ENCODE measurements around the gene PDGFC. TPM values are rescaled to one million over a fixed set of nuclear protein-coding genes. Genes with fewer than 3 reads are reported as not detected.
A peak's percentile ranks its signal among the peaks of the same experiment; 100 is the strongest.

PDGFC gene
- total and polyA plus RNA-seq, 12 donors: 2.1 to 18.2 (median 14.8) TPM

DNA sequence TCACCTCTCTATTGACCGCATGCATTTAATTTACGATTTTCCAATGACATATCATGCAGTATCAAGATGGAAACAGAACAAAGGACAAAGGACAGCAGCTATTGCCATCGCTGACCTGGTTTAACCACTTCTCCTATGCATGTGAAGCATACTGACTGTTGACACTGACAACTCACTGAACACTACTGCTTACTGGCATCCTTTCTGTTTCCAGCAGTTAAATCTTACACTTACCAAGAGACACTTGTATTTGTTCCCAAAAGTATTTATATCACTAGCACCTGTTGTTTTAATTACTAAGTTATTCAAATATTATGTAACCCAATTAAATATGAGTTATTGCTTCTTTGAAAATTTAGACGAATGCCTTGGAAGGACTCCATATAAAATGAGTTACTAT is 176.7 kb downstream of the PDGFC start:
- TF ChIP-seq CTCF (IDR thresholded peaks at IDR 0.05): no peak
- H3K27me3 ChIP-seq: no peaks in the 10 kb centered on the region
- no peaks in the 10 kb centered on the region for H3K9me3 ChIP-seq
- 59 to 66% methylated on average over 4 of the region's 4 CpGs for WGBS, 2 donors
- no peak overlapping the region for H3K27ac ChIP-seq
- no peak for DNase-seq
- intact Hi-C loops (cut with DNase I): no loop called here
- no peak overlapping the region for H3K4me3 ChIP-seq
- no peaks in the 10 kb centered on the region for H3K36me3 ChIP-seq
- H3K4me1 ChIP-seq: peaks cover 0 to 25% (median 4%) of the 10 kb centered on the region in 9 donors
- ATAC-seq: peak in 3 of 8 donors; percentile 37 to 81 (median 64)

DNA sequence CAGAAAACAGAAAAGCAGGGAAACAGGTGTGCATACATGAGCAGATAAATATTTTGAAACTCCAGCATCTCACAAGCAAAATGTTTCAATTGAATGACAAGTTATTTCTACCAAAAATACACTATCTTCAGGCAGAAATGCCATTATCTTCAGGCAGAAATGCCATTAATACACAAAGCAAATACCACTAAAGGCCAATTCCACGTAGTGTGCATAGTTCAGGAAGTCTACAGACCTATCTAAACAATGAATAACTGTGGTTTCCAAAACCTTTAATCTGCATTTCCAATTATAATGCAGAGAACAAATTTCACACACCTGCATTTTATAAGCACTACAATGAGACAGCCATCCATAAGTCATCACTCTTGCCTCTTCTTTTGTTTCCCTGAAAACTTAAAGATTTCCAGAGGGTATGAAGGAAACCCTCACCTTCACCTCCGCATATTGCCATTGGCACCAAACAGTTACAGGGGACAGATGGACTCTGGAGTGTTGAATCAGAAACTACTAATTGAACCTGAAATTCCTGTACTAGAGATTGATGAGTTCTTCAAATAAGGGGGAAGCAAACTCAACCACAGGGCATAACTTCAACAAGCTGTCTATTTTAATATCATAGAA is 179.0 kb downstream of the PDGFC start:
- ATAC-seq (no peak), DNase-seq (no peak)
- no peak for TF ChIP-seq CTCF (IDR thresholded peaks at IDR 0.05)
- no peaks in the 10 kb centered on the region for H3K9me3 ChIP-seq
- no peaks in the 10 kb centered on the region for H3K36me3 ChIP-seq
- H3K4me3 ChIP-seq: no peak overlapping the region
- H3K27me3 ChIP-seq: no peaks in the 10 kb centered on the region
- 74 to 87% methylated on average over 2 of the region's 2 CpGs for WGBS, 2 donors
- intact Hi-C loops (cut with DNase I): no loop called here
- H3K27ac ChIP-seq: no peak overlapping the region
- peaks cover 0 to 25% (median 6%) of the 10 kb centered on the region in 9 donors for H3K4me1 ChIP-seq

DNA sequence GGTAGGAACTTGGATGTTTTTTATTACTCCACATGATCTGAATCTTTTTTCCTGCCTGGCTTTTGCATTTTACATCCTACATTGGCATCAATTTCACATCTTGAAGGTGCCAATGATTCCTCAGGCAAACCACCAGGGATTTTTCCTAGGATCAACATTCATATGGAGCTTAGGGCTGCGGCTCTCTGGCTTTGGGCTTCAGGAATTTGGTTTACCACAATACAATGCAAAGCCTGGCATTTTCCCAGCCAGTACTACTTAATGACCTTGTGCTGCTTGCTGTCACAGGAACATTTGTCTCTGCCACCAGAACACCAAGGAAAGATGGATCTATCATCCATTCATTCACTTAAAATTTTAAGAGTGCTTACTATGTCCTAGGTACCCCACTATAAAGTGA is 180.7 kb downstream of the PDGFC start:
- DNase-seq (peak in 1 of 2 donors; percentile 39), ATAC-seq (peak in 3 of 8 donors; percentile 31 to 68 (median 66))
- Histone ChIP-seq H3K36me3 (no peaks in the 10 kb centered on the region), H3K4me1 (peaks cover 0 to 35% (median 8%) of the 10 kb centered on the region in 9 donors), H3K27me3 (no peaks in the 10 kb centered on the region), H3K9me3 (no peaks in the 10 kb centered on the region), H3K27ac (no peak overlapping the region), H3K4me3 (no peak overlapping the region)
- 29 to 42% methylated on average over 1 of the region's 1 CpG for WGBS, 2 donors
- TF ChIP-seq CTCF (IDR thresholded peaks at IDR 0.05): no peak
- intact Hi-C loops (cut with DNase I): no loop called here

GRCh38 chr4:156788782-156789181 is 182.8 kb downstream of the PDGFC start:
- TF ChIP-seq CTCF (IDR thresholded peaks at IDR 0.05): no peak
- intact Hi-C loops (cut with DNase I): loop anchor here in 1 of 10 donors (5.0 kb wide), 1 partner anchor 174 kb away; no protein-coding TSS in a partner anchor
- no peaks in the 10 kb centered on the region for H3K36me3 ChIP-seq
- H3K27me3 ChIP-seq: no peaks in the 10 kb centered on the region
- no peak overlapping the region for H3K4me3 ChIP-seq
- DNase-seq: no peak
- H3K4me1 ChIP-seq: peaks cover 0 to 19% (median 4%) of the 10 kb centered on the region in 9 donors
- no peak for ATAC-seq
- no peaks in the 10 kb centered on the region for H3K9me3 ChIP-seq
- no peak overlapping the region for H3K27ac ChIP-seq
